DND-41 (cell line): ENCODE data around the gene ZBTB45.

ENCODE experiments used
- ATAC-seq: fragments of 200-7000 bp; cut with Tn5 transposase; 3 replicates; pipeline ENCODE4 v1.9.1; 2021; ENCODE audit warnings: low read depth; ENCODE audit not compliant: insufficient read depth
- DNase-seq: peaks from one replicate; pipeline ENCODE4 v3.0.0-alpha.2; 2020
- H2AFZ ChIP-seq: 2 replicates; pipeline ENCODE4 v1.6.0; 2012; ENCODE audit warnings: low read depth, low read length
- H3K27ac ChIP-seq: 2 replicates; pipeline ENCODE4 v1.5.1; 2012; ENCODE audit warnings: low read length, inconsistent platforms
- H3K27me3 ChIP-seq: fragments of 200-600 bp; sonication (generic); 2 replicates; pipeline ENCODE4 v1.6.0; 2012; ENCODE audit warnings: low read length, mild to moderate bottlenecking, inconsistent platforms; ENCODE audit not compliant: insufficient read depth, poor library complexity
- H3K36me3 ChIP-seq: 2 replicates; pipeline ENCODE4 v1.5.1; 2012; ENCODE audit warnings: low read length, inconsistent platforms; ENCODE audit not compliant: insufficient read depth
- H3K4me1 ChIP-seq: 2 replicates; pipeline ENCODE4 v1.5.1; 2012; ENCODE audit warnings: mild to moderate bottlenecking, low read length; ENCODE audit not compliant: insufficient read depth
- H3K4me2 ChIP-seq: 2 replicates; pipeline ENCODE4 v1.6.0; 2012; ENCODE audit warnings: mild to moderate bottlenecking, moderate library complexity, low read length, inconsistent platforms; ENCODE audit not compliant: insufficient read depth
- H3K4me3 ChIP-seq, 2 experiments: fragments of 200-600 bp in 1 of 2; shearing (Covaris generic) in 1 of 2; 2 replicates each; pipeline ENCODE4 v1.5.1; 2012 to 2016; ENCODE audit warnings: inconsistent platforms in 2 of 2, low read length in 2 of 2, mild to moderate bottlenecking in 2 of 2, low read depth in 1 of 2, moderate library complexity in 1 of 2
- H3K79me2 ChIP-seq: 2 replicates; pipeline ENCODE4 v1.6.0; 2012; ENCODE audit warnings: low read length, inconsistent platforms; ENCODE audit not compliant: insufficient read depth
- H3K9ac ChIP-seq: 2 replicates; pipeline ENCODE4 v1.6.0; 2012; ENCODE audit warnings: low read depth, mild to moderate bottlenecking, inconsistent platforms, low read length, moderate library complexity
- H3K9me3 ChIP-seq: 2 replicates; pipeline ENCODE4 v1.5.1; 2012; ENCODE audit warnings: low read length, moderate library complexity, mild to moderate bottlenecking, inconsistent platforms; ENCODE audit not compliant: insufficient read depth, severe bottlenecking
- H4K20me1 ChIP-seq: 2 replicates; pipeline ENCODE4 v1.6.0; 2012; ENCODE audit warnings: low read length; ENCODE audit not compliant: insufficient read depth
- EZH2 ChIP-seq: IDR thresholded peaks from 3 replicates; pipeline ENCODE4 v1.6.1; 2012; ENCODE audit warnings: borderline replicate concordance, low read depth, mild to moderate bottlenecking, moderate library complexity, low read length, inconsistent platforms; ENCODE audit not compliant: severe bottlenecking
- TF ChIP-seq, protein P1 (sequence below): IDR thresholded peaks from 2 replicates; pipeline ENCODE4 v1.5.1; 2012; ENCODE audit warnings: borderline replicate concordance, low read length, moderate library complexity, mild to moderate bottlenecking; ENCODE audit not compliant: poor library complexity, severe bottlenecking; ENCODE audit errors: extremely low read depth

ZBTB45 gene

DNA sequence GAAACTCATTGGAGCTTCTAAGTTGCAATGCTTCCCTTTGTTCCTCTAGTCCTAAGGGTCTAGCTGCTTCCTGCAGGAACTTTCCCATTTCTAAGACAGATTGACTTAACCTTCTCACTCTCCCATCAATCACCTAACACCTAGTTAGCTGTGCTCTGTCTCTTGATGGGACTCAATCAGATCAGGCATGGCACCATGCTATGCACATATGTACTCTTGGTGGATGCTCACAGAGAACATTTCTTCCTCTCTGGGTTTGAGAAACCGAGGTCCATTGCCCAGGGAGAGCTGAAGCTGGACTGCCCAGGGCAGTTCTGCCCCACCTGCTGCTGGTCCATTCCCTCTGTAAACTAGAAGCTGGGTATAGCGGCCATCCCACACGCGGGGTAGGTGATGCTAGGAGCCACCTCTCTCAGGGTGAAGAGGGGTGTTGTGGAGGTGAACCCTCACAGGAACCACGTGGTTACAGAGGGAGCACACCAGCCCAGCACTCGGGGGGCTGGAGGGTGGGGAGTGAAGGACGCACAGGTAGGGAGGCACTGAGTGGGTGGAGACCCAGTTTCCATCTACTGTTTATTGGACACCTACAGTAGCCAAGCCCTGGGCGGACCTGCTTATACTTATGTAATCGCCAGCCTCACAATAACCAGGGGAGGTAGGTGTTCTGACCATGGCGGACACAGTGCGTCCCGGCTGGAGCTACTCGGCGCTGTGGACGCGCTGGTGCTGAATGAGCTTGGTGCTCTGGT lies 41.9 kb upstream of the ZBTB45 start:
- no peak overlapping the region for H2AFZ ChIP-seq
- no peak overlapping the region for H3K4me2 ChIP-seq
- peaks cover 59% of the 10 kb centered on the region for H3K79me2 ChIP-seq
- H3K27ac ChIP-seq = no peak overlapping the region
- no peak overlapping the region for H3K4me3 ChIP-seq
- peaks cover 16% of the 10 kb centered on the region for H4K20me1 ChIP-seq
- no peak for ATAC-seq
- H3K27me3 ChIP-seq = no peaks in the 10 kb centered on the region
- no peaks in the 10 kb centered on the region for H3K9me3 ChIP-seq
- no peak for DNase-seq
- peaks cover 28% of the 10 kb centered on the region for H3K4me1 ChIP-seq
- H3K36me3 ChIP-seq = peaks cover 27% of the 10 kb centered on the region
- H3K9ac ChIP-seq = no peak overlapping the region
- TF ChIP-seq, protein P1, sequence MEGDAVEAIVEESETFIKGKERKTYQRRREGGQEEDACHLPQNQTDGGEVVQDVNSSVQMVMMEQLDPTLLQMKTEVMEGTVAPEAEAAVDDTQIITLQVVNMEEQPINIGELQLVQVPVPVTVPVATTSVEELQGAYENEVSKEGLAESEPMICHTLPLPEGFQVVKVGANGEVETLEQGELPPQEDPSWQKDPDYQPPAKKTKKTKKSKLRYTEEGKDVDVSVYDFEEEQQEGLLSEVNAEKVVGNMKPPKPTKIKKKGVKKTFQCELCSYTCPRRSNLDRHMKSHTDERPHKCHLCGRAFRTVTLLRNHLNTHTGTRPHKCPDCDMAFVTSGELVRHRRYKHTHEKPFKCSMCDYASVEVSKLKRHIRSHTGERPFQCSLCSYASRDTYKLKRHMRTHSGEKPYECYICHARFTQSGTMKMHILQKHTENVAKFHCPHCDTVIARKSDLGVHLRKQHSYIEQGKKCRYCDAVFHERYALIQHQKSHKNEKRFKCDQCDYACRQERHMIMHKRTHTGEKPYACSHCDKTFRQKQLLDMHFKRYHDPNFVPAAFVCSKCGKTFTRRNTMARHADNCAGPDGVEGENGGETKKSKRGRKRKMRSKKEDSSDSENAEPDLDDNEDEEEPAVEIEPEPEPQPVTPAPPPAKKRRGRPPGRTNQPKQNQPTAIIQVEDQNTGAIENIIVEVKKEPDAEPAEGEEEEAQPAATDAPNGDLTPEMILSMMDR = no peak
- TF ChIP-seq EZH2 = no peak

DNA sequence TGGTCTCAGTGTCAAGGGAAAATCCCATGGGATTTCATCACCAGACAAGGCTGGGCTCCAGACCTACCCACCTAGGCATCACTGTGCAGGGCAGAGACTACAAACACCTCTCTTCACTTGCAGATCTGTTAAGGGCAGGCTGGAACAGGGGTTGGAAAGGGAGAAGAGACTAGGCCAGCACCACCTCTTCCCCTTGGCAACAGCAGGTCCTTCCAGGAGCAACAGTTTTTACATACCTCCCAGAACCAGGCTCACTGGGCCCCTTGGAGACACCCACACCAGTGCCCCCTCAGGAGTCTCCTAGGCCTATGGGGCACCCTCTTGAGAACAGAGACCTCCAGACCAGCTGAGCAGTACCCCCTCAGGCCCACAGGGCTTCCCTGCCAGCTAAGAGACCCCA lies 41.3 kb upstream of the ZBTB45 start:
- Histone ChIP-seq H3K9ac (no peak overlapping the region), H3K4me3 (no peak overlapping the region), H3K4me2 (0 out of 2 replicates have a peak overlapping the region, but pooled peaks have one; percentile 80)

DNA sequence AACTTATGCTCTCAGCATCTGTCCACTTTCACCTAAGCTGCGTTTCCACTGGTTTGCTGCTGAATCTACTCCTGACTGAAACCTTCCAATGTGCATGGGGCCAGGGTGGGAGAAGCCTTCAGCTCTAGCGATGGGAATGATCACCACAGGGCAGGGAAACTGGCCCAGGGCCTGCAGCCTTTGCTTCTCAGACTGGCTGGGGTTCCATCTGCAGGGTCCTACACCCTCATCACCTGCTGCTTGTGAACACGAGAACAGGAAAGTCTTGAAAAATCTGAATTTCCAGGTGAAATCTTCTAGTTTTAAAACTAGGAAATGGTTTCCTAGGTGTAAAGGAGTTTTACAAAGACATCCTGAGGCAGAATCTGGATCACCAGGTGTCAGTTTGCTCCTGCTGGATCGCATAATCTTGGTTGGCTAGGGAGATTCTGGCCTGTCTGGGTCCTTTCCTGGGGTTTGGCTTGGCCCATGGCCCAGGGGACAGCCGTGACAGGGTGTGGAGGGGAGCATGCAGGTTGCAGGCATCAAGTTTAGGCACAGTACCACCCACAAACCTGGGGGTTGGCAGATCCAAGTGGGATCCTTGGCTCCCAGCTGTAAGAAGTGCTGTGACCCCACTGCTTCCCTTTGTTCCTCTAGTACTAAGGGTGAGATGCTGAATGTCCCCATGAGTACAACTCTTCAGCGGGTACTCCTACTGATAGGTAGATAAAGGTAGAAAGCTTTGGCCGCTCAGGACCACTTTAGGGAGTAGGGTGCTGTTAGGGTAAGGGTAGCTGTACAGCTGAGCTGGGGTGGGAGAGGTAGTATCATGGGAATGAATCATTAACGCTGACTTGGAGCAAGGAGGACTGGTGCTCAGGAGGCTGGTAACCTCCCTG lies 40.6 kb upstream of the ZBTB45 start:
- TF ChIP-seq EZH2 = no peak
- TF ChIP-seq, protein P1 = no peak
- H3K9me3 ChIP-seq = no peaks in the 10 kb centered on the region
- peak overlapping the region; percentile 96 for H3K9ac ChIP-seq
- peak overlapping the region; percentile 64 to 81; a peak in 3 of 4 replicates for H3K4me3 ChIP-seq
- no peak for ATAC-seq
- peaks cover 71% of the 10 kb centered on the region for H3K79me2 ChIP-seq
- peaks cover 38% of the 10 kb centered on the region for H3K36me3 ChIP-seq
- peak overlapping the region; percentile 77 for H2AFZ ChIP-seq
- H3K4me1 ChIP-seq = peaks cover 41% of the 10 kb centered on the region
- H3K27ac ChIP-seq = peak overlapping the region; percentile 98
- peaks cover 20% of the 10 kb centered on the region for H4K20me1 ChIP-seq
- H3K27me3 ChIP-seq = no peaks in the 10 kb centered on the region
- no peak for DNase-seq
- H3K4me2 ChIP-seq = peak overlapping the region; percentile 80

More for the DNA sequence above, 41.3 kb upstream of the ZBTB45 start:
- Histone ChIP-seq H3K9me3 (no peaks in the 10 kb centered on the region), H3K36me3 (peaks cover 33% of the 10 kb centered on the region), H3K4me1 (peaks cover 34% of the 10 kb centered on the region), H3K27me3 (no peaks in the 10 kb centered on the region), H4K20me1 (peaks cover 20% of the 10 kb centered on the region), H2AFZ (no peak overlapping the region), H3K79me2 (peaks cover 65% of the 10 kb centered on the region), H3K27ac (0 out of 2 replicates have a peak overlapping the region, but pooled peaks have one; percentile 2)
- no peak for TF ChIP-seq EZH2
- TF ChIP-seq, protein P1 = no peak
- ATAC-seq (no peak), DNase-seq (no peak)
